Measurements from ENCODE around the gene SRGAP1.

SRGAP1 gene

DNA sequence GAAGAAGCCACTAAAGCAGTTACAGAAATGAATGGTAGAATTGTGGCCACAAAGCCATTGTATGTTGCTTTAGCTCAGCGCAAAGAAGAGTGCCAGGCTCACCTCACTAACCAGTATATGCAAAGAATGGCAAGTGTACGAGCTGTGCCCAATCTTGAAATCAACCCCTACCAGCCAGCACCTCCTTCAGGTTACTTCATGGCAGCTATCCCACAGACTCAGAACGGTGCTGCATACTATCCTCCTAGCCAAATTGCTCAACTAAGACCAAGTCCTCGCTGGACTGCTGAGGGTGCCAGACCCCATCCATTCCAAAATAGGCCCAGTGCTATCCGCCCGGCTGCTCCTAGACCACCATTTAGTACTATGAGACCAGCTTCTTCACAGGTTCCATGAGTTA lies 21.5 kb upstream of the SRGAP1 start:
- no peaks in the 10 kb centered on the region for H3K36me3 Mint-ChIP-seq (ENCODE audit: low read depth)
- no peak overlapping the region for H3K27ac Mint-ChIP-seq
- H3K9me3 Mint-ChIP-seq = peaks cover 19% of the 10 kb centered on the region
- peaks cover 4% of the 10 kb centered on the region for H3K27me3 Mint-ChIP-seq (ENCODE audit: low read depth)
- H3K4me3 Mint-ChIP-seq = no peak overlapping the region
- TF ChIP-seq, protein P1, sequence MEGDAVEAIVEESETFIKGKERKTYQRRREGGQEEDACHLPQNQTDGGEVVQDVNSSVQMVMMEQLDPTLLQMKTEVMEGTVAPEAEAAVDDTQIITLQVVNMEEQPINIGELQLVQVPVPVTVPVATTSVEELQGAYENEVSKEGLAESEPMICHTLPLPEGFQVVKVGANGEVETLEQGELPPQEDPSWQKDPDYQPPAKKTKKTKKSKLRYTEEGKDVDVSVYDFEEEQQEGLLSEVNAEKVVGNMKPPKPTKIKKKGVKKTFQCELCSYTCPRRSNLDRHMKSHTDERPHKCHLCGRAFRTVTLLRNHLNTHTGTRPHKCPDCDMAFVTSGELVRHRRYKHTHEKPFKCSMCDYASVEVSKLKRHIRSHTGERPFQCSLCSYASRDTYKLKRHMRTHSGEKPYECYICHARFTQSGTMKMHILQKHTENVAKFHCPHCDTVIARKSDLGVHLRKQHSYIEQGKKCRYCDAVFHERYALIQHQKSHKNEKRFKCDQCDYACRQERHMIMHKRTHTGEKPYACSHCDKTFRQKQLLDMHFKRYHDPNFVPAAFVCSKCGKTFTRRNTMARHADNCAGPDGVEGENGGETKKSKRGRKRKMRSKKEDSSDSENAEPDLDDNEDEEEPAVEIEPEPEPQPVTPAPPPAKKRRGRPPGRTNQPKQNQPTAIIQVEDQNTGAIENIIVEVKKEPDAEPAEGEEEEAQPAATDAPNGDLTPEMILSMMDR (IDR thresholded peaks at IDR 0.05; ENCODE audit: unreplicated experiment in 3 of 3) = no peak
- H3K4me1 Mint-ChIP-seq = no peaks in the 10 kb centered on the region

DNA sequence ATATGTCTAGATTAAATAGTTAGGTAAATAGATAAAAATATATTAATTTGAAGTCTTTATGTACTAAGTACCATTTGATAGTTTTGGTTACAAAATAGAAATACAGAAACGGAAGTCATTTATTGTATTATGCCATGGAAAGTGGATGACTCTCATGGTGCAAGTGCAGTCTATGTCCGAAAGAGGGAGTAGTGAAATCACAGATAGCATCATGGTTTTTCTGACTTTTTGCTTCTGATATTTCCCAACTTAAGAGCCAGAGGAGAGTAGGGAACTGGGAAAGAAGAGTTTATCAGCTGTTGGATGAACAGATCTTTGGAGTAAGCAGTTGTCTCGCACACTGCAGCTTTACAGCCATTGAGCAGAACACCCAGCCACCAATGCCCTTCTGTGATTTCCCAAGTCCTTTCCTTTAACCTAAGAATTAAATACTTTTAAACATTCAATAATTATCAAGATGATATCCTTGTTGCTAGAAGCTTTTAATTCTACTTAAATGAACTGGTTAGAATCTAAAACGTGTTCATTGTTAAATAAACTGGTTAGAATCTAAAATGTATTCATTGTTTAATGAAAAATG lies 18.4 kb upstream of the SRGAP1 start:
- Mint-ChIP-seq H3K4me1 (no peaks in the 10 kb centered on the region), H3K36me3 (ENCODE audit: low read depth) (no peaks in the 10 kb centered on the region), H3K9me3 (peaks cover 18% of the 10 kb centered on the region), H3K27ac (no peak overlapping the region), H3K27me3 (ENCODE audit: low read depth) (peaks cover 4% of the 10 kb centered on the region), H3K4me3 (no peak overlapping the region)
- TF ChIP-seq, protein P1 (IDR thresholded peaks at IDR 0.05; ENCODE audit: unreplicated experiment in 3 of 3) = peak; percentile 84 to 87 (median 86)

DNA sequence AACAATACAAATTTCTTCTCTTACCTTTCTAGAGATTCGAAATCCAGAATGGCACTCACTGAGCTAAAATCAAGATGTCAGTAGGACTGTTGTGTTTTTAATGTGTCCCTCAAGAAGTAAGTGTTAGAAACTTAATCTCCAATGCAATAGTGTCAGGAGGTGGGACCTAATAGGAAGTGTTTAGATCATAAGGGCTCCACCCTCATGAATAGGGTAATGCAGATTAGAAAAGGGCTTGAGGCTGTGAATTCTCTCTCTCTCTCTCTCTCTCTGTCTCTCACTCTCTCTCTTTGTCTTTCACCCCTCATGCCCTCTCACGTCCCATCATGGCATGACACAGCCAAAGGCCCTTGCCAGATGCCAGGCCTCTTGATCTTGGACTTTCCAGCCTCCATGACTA lies 15.6 kb upstream of the SRGAP1 start:
- H3K27ac Mint-ChIP-seq = no peak overlapping the region
- H3K36me3 Mint-ChIP-seq (ENCODE audit: low read depth) = no peaks in the 10 kb centered on the region
- H3K4me3 Mint-ChIP-seq = no peak overlapping the region
- peaks cover 12% of the 10 kb centered on the region for H3K9me3 Mint-ChIP-seq
- H3K27me3 Mint-ChIP-seq (ENCODE audit: low read depth) = no peaks in the 10 kb centered on the region
- no peaks in the 10 kb centered on the region for H3K4me1 Mint-ChIP-seq
- TF ChIP-seq, protein P1 (IDR thresholded peaks at IDR 0.05; ENCODE audit: unreplicated experiment in 3 of 3) = no peak

DNA sequence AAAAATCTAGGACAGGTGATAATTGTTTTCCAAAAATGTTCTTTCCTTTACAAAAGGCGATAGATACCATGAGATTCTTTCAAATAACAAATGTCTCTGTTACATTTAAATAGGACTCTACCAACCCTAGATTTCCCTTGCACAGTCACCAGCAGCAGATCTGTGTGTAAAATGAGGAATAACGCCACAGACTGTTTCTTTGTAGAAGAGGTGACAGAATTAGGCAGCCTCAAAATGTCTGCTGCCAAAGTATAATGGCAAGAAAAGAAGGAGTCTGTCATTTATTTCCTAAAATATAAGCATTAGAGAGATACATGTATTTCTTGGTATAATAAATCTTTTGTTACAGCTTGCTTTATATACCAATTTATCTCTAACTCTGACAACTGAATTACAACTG lies 8.5 kb upstream of the SRGAP1 start:
- no peaks in the 10 kb centered on the region for H3K9me3 Mint-ChIP-seq
- peaks cover 7% of the 10 kb centered on the region for H3K27me3 Mint-ChIP-seq (ENCODE audit: low read depth)
- H3K27ac Mint-ChIP-seq = no peak overlapping the region
- H3K36me3 Mint-ChIP-seq (ENCODE audit: low read depth) = no peaks in the 10 kb centered on the region
- H3K4me3 Mint-ChIP-seq = no peak overlapping the region
- H3K4me1 Mint-ChIP-seq = no peaks in the 10 kb centered on the region
- TF ChIP-seq, protein P1 (IDR thresholded peaks at IDR 0.05; ENCODE audit: unreplicated experiment in 3 of 3) = no peak

DNA sequence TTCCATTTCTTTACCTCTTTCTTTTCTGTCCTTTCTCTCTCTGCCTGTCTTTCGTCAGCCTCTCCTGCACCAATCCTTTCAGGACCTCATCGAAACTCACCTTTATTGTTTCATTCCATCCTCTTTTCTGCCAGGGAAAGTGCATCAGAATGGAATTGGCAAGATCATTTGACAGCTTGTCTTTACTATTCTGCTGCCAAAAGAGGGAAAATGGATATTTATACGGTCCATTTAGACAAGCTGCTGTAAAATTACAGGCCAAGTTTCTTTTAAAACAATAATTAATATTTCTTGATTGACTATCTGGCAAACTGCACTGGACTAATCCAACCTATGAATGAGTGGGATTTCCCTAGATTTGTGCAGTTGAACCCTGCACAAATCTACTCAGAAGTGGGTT lies 7.6 kb upstream of the SRGAP1 start:
- TF ChIP-seq, protein P1 (IDR thresholded peaks at IDR 0.05; ENCODE audit: unreplicated experiment in 3 of 3) = no peak
- no peaks in the 10 kb centered on the region for H3K4me1 Mint-ChIP-seq
- H3K27ac Mint-ChIP-seq = no peak overlapping the region
- H3K36me3 Mint-ChIP-seq (ENCODE audit: low read depth) = no peaks in the 10 kb centered on the region
- no peaks in the 10 kb centered on the region for H3K9me3 Mint-ChIP-seq
- no peak overlapping the region for H3K4me3 Mint-ChIP-seq
- H3K27me3 Mint-ChIP-seq (ENCODE audit: low read depth) = peaks cover 7% of the 10 kb centered on the region

DNA sequence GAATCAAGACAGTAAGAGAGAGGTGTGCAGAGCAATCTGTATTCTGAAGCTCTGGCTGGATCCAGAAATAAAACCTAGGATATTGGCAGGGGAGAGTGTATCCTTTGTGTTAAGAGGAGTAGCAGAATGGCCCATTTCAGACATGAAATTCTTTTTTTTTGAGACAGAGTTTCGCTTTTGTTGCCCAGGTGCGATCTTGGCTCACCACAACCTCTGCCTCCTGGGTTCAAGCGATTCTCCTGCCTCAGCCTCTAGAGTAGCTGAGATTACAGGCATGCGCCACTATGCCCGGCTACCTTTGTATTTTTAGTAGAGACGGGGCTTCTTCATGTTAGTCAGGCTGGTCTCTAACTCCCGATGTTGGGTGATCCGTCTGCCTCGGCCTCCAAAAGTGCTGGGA lies 6.1 kb upstream of the SRGAP1 start:
- no peaks in the 10 kb centered on the region for H3K4me1 Mint-ChIP-seq
- TF ChIP-seq, protein P1 (IDR thresholded peaks at IDR 0.05; ENCODE audit: unreplicated experiment in 3 of 3) = no peak
- H3K4me3 Mint-ChIP-seq = no peak overlapping the region
- H3K9me3 Mint-ChIP-seq = no peaks in the 10 kb centered on the region
- peaks cover 7% of the 10 kb centered on the region for H3K27me3 Mint-ChIP-seq (ENCODE audit: low read depth)
- H3K36me3 Mint-ChIP-seq (ENCODE audit: low read depth) = no peaks in the 10 kb centered on the region
- H3K27ac Mint-ChIP-seq = no peak overlapping the region

Data from nephron (organoid).